ENCODE results near the gene G0S2.
A peak's percentile ranks its signal among the peaks of the same experiment; 100 is the strongest.

The G0S2 gene

DNA sequence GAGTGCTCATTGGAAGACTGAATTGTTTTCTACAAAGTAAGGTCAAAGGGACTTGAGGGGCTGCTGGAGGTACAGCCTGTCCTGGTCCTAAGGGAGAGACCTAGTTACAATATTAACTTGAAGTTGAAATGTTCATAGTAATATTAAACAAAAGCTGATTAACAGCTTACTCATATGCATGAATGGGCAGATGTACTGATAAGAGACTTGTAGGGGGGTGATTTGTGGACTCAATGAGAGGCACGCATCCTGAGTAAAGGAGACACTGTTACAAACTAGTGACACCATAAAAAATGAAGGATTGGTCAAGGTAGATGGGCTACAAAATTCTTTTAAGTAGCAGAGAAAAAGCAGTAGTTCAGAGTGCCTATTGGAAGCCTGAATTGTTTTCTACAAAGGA is 32.1 kb downstream of the G0S2 start:
- no peak for DNase-seq (ENCODE audit: insufficient read length)
- TF ChIP-seq TAF1 (IDR thresholded peaks at IDR 0.05; ENCODE audit: borderline replicate concordance, low read depth, low read length) = no peak
- TF ChIP-seq POLR2AphosphoS5 (IDR thresholded peaks at IDR 0.05; ENCODE audit: low read depth, low read length) = no peak
- no peak for TF ChIP-seq POLR2A (IDR thresholded peaks at IDR 0.05; ENCODE audit: low read depth, low read length)
- no peak for FAIRE-seq

DNA sequence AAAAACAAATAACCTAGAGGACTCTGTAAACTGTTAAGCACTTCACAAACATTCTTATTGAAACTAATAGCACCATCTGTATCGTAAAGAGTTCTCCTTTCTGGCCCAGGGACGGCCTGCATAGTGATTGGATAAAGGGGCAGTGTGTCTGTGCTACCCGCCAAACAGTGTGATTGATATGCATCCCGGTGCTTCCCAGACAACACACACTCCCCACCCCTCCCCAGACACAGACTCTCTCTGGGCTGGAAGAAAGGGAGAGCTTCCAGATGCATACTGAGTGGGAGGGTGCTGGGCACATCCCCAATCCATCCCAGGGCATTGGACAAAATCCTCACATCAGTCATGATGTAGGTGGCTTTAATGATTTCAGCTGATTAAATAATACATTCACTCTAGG is 33.1 kb downstream of the G0S2 start:
- no peak for FAIRE-seq
- no peak for DNase-seq (ENCODE audit: insufficient read length)
- TF ChIP-seq TAF1 (IDR thresholded peaks at IDR 0.05; ENCODE audit: borderline replicate concordance, low read depth, low read length) (no peak), POLR2A (IDR thresholded peaks at IDR 0.05; ENCODE audit: low read depth, low read length) (no peak), POLR2AphosphoS5 (IDR thresholded peaks at IDR 0.05; ENCODE audit: low read depth, low read length) (no peak)

GRCh38 chr1:209710093-209710492 is 34.9 kb downstream of the G0S2 start:
- no peak for DNase-seq (ENCODE audit: insufficient read length)
- no peak for FAIRE-seq
- no peak for TF ChIP-seq POLR2A (IDR thresholded peaks at IDR 0.05; ENCODE audit: low read depth, low read length)
- TF ChIP-seq POLR2AphosphoS5 (IDR thresholded peaks at IDR 0.05; ENCODE audit: low read depth, low read length) = no peak
- TF ChIP-seq TAF1 (IDR thresholded peaks at IDR 0.05; ENCODE audit: borderline replicate concordance, low read depth, low read length) = no peak

DNA sequence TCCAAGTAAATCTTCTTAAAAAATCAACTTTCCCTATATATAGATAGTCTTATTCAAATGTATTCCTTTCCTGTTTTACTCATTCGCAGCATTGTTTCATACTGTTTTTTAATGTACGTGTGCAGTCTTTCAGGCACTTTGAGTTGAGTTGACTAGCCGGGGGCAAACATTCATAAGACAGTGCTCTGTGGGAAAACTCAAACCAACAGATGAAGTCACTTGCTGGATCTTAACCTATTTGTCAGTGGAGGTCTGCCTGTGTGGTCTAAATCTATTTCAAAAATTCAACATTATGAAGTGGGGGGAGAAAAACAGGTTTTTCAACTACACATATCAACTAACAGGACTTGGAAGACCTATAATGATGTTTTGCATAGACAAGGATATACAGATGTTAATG is 35.6 kb downstream of the G0S2 start:
- TF ChIP-seq TAF1 (IDR thresholded peaks at IDR 0.05; ENCODE audit: borderline replicate concordance, low read depth, low read length) (no peak), POLR2AphosphoS5 (IDR thresholded peaks at IDR 0.05; ENCODE audit: low read depth, low read length) (no peak), POLR2A (IDR thresholded peaks at IDR 0.05; ENCODE audit: low read depth, low read length) (no peak)
- no peak for DNase-seq (ENCODE audit: insufficient read length)
- no peak for FAIRE-seq

DNA sequence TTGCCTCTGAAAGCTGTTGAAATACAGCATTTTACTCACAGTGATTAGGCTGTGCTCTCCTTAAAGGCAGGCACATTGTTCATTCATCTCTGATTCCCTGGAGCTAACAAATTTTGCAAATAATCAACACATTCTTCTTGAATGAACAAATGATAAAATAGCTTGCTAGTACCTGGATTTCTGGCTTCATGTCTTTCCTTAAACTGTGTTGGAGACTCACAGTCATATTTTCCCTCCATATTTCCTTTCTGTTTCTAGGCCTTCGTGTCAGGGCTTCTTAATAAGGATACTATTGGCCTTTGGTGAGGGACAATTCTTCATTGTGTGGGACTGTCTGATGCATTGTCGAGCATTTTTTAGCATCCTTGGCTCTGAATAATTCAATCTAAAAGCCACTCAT is 39.1 kb downstream of the G0S2 start:
- TF ChIP-seq TAF1 (IDR thresholded peaks at IDR 0.05; ENCODE audit: borderline replicate concordance, low read depth, low read length) = no peak
- no peak for TF ChIP-seq POLR2AphosphoS5 (IDR thresholded peaks at IDR 0.05; ENCODE audit: low read depth, low read length)
- TF ChIP-seq POLR2A (IDR thresholded peaks at IDR 0.05; ENCODE audit: low read depth, low read length) = no peak
- FAIRE-seq = no peak

DNA sequence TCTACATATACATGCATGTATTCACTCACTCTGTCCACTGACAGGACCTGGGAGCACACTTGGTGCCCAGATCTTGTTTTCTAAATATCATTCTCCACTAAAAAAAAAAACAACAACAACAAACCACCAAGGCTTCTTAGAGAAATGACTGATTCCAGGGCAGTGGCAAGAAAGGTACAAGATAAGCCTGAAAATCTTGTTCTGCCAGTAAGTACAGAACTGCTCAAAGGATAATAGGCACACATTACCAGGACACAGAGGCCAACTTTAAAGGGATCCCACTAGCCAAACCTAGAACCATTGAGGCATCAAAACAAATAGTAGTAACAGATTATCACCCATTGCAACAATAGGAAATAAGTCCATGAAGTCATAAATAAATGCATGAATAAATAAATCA is 40.1 kb downstream of the G0S2 start:
- DNase-seq (ENCODE audit: insufficient read length) (no peak), FAIRE-seq (no peak)
- no peak for TF ChIP-seq POLR2A (IDR thresholded peaks at IDR 0.05; ENCODE audit: low read depth, low read length)
- TF ChIP-seq TAF1 (IDR thresholded peaks at IDR 0.05; ENCODE audit: borderline replicate concordance, low read depth, low read length) = no peak
- no peak for TF ChIP-seq POLR2AphosphoS5 (IDR thresholded peaks at IDR 0.05; ENCODE audit: low read depth, low read length)

More for the DNA sequence above, 39.1 kb downstream of the G0S2 start:
- no peak for DNase-seq (ENCODE audit: insufficient read length)

- DNase-seq (ENCODE audit: insufficient read length) (no peak), FAIRE-seq (peak; percentile 38)
- TF ChIP-seq POLR2AphosphoS5 (IDR thresholded peaks at IDR 0.05; ENCODE audit: low read depth, low read length) (no peak), TAF1 (IDR thresholded peaks at IDR 0.05; ENCODE audit: borderline replicate concordance, low read depth, low read length) (no peak), POLR2A (IDR thresholded peaks at IDR 0.05; ENCODE audit: low read depth, low read length) (no peak)
Measured at GRCh38 chr1:209717818-209718217, 42.6 kb downstream of the G0S2 start.

DNA sequence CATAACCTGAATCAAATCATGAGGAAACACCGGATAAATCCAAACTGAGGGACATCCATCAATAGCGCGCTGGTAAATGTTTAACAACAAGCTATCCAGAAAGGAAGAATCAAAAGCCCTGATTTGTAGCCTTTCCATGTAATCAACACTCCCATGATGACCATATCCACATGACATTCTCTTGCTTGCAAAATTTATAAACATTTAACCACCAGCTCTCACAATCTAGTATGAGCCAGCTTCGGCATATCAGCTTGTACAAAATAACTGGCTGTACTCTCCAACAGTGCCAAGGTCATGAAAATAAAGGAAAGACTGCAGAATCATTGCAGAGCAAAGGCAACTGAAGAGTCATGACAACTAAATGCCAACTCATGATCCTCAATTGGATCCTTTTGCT is 45.1 kb downstream of the G0S2 start:
- no peak for TF ChIP-seq TAF1 (IDR thresholded peaks at IDR 0.05; ENCODE audit: borderline replicate concordance, low read depth, low read length)
- FAIRE-seq (no peak), DNase-seq (ENCODE audit: insufficient read length) (no peak)

GRCh38 chr1:209720826-209721225 is 45.6 kb downstream of the G0S2 start:
- DNase-seq (ENCODE audit: insufficient read length) = no peak
- TF ChIP-seq TAF1 (IDR thresholded peaks at IDR 0.05; ENCODE audit: borderline replicate concordance, low read depth, low read length) (no peak), POLR2AphosphoS5 (IDR thresholded peaks at IDR 0.05; ENCODE audit: low read depth, low read length) (no peak), POLR2A (IDR thresholded peaks at IDR 0.05; ENCODE audit: low read depth, low read length) (no peak)
- no peak for FAIRE-seq

- FAIRE-seq = no peak
- no peak for DNase-seq (ENCODE audit: insufficient read length)
Measured at GRCh38 chr1:209721323-209721722, 46.1 kb downstream of the G0S2 start.

DNA sequence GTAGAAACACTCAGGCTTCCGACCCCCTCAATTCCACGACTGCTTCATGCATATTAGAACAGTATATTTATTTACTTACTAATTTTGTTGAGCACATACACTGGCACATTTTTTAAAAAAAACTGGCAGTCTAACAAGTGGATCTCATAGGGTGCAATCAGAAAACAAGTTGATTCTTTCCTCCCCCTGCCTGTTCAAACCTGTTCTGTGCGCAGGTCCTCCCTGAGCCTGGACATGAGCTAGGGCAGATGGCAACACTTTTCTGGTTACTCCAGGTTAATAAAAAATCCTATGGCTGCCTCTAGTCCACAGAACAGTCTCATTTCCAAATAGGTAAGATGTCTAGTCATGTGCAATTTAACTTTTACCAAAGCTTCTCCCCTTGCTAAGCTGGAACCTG is 48.1 kb downstream of the G0S2 start:
- no peak for FAIRE-seq
- no peak for DNase-seq (ENCODE audit: insufficient read length)
- TF ChIP-seq POLR2AphosphoS5 (IDR thresholded peaks at IDR 0.05; ENCODE audit: low read depth, low read length) (no peak), TAF1 (IDR thresholded peaks at IDR 0.05; ENCODE audit: borderline replicate concordance, low read depth, low read length) (no peak), POLR2A (IDR thresholded peaks at IDR 0.05; ENCODE audit: low read depth, low read length) (no peak)

More at GRCh38 chr1:209721323-209721722, 46.1 kb downstream of the G0S2 start:
- no peak for TF ChIP-seq POLR2AphosphoS5 (IDR thresholded peaks at IDR 0.05; ENCODE audit: low read depth, low read length)
- no peak for TF ChIP-seq POLR2A (IDR thresholded peaks at IDR 0.05; ENCODE audit: low read depth, low read length)
- no peak for TF ChIP-seq TAF1 (IDR thresholded peaks at IDR 0.05; ENCODE audit: borderline replicate concordance, low read depth, low read length)

DNA sequence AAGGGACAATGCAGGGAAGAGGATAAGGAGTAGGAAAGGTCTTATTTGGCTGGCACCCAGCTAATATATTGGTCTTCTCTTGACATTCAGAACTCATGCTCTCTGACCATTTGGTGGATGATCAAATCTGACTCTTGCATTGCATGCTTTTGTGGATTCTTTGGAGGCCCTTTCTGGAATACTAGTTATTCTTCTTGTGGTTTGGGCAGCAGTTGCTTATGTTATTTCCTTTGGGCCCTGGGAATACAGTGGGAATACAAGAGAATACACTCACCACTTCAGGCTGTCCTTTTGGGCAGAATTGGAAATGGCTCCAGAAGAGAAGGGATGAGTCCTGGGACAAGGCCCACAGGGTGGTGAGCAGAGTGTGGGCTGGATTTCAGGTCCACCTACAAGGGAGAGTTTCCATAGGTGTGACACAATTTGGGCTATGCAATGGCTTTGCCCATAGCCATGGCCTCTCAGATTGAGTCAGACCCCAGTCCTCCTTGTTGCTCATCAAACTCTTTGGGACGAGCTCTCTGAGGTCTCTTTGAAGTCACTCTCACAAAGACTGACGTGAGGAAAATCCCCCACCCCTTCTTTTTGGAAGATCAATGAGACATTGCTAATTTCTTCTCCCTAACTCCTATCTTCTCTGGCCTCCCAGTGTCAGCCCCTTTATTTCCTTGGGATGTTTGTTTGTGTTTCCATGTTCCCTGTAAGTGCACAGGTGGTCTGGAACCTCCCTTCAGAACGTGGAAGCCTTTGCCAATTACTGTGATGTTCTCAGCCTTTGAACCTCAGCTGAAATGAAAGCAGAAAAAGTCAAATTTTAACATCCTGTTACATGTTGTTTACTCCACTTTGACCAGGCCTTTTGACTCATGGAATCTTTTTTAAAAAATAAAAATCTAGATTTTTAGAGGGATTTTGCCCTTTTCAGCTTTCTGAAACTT is 48.8 kb downstream of the G0S2 start:
- DNase-seq (ENCODE audit: insufficient read length) = no peak
- FAIRE-seq = no peak
- TF ChIP-seq TAF1 (IDR thresholded peaks at IDR 0.05; ENCODE audit: borderline replicate concordance, low read depth, low read length) (no peak), POLR2AphosphoS5 (IDR thresholded peaks at IDR 0.05; ENCODE audit: low read depth, low read length) (no peak), POLR2A (IDR thresholded peaks at IDR 0.05; ENCODE audit: low read depth, low read length) (no peak)

Measured in GM12892 (cell line).